Glutamatergic neuron (in vitro differentiated cells): ENCODE measurements around the gene JUP. TPM values are rescaled to one million over a fixed set of nuclear protein-coding genes. Genes with fewer than 3 reads are reported as not detected.

Experiments
- DNase-seq: peaks from one replicate; pipeline ENCODE4 v3.0.0; 2022
- H3K27ac Mint-ChIP-seq: one replicate; pipeline ENCODE4 v1.8.0; 2020; ENCODE audit warnings: mild to moderate bottlenecking, mixed read lengths, inconsistent platforms; ENCODE audit not compliant: unreplicated experiment
- H3K27me3 Mint-ChIP-seq: one replicate; pipeline ENCODE4 v1.8.0; 2020; ENCODE audit warnings: mild to moderate bottlenecking, moderate library complexity, mixed read lengths, inconsistent platforms; ENCODE audit not compliant: unreplicated experiment
- H3K36me3 Mint-ChIP-seq: one replicate; pipeline ENCODE4 v1.8.0; 2020; ENCODE audit warnings: mild to moderate bottlenecking, mixed read lengths, inconsistent platforms; ENCODE audit not compliant: unreplicated experiment
- H3K4me1 Mint-ChIP-seq: one replicate; pipeline ENCODE4 v1.8.0; 2020; ENCODE audit warnings: mild to moderate bottlenecking, low read depth, mixed read lengths, inconsistent platforms; ENCODE audit not compliant: unreplicated experiment
- H3K4me3 Mint-ChIP-seq: one replicate; pipeline ENCODE4 v1.8.0; 2020; ENCODE audit warnings: mild to moderate bottlenecking, mixed read lengths, inconsistent platforms; ENCODE audit not compliant: unreplicated experiment
- H3K9me3 Mint-ChIP-seq: one replicate; pipeline ENCODE4 v1.8.0; 2020; ENCODE audit warnings: mild to moderate bottlenecking, moderate library complexity, mixed read lengths, inconsistent platforms; ENCODE audit not compliant: unreplicated experiment
- total RNA-seq: library from RNA; stranded (reverse); fragmentation: NEBNext Ultra II Directional; extraction: Animal tissue kit (Norgen Biotek cat#: 25700); gene quantifications from one replicate; pipeline ENCODE4 v1.2.1, GENCODE V29; 2021; ENCODE audit not compliant: unreplicated experiment
- TF ChIP-seq, protein P1 (sequence below): fragments of 200-600 bp; sonication (generic); IDR thresholded peaks from one replicate; pipeline ENCODE4 v1.5.0; 2021; ENCODE audit not compliant: partially characterized antibody, unreplicated experiment

Gene JUP
- total RNA-seq, 1 donor from 2014 or later = 252 TPM

- no peak overlapping the region for H3K27ac Mint-ChIP-seq
- peak overlapping the region; percentile 15 for H3K4me3 Mint-ChIP-seq
- peaks cover 5% of the 10 kb centered on the region for H3K4me1 Mint-ChIP-seq
- DNase-seq = no peak
- TF ChIP-seq, protein P1, sequence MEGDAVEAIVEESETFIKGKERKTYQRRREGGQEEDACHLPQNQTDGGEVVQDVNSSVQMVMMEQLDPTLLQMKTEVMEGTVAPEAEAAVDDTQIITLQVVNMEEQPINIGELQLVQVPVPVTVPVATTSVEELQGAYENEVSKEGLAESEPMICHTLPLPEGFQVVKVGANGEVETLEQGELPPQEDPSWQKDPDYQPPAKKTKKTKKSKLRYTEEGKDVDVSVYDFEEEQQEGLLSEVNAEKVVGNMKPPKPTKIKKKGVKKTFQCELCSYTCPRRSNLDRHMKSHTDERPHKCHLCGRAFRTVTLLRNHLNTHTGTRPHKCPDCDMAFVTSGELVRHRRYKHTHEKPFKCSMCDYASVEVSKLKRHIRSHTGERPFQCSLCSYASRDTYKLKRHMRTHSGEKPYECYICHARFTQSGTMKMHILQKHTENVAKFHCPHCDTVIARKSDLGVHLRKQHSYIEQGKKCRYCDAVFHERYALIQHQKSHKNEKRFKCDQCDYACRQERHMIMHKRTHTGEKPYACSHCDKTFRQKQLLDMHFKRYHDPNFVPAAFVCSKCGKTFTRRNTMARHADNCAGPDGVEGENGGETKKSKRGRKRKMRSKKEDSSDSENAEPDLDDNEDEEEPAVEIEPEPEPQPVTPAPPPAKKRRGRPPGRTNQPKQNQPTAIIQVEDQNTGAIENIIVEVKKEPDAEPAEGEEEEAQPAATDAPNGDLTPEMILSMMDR = no peak
- H3K36me3 Mint-ChIP-seq = no peaks in the 10 kb centered on the region
- peaks cover 13% of the 10 kb centered on the region for H3K27me3 Mint-ChIP-seq
- peaks cover 3% of the 10 kb centered on the region for H3K9me3 Mint-ChIP-seq
Measured at GRCh38 chr17:41724476-41725050, 61.9 kb downstream of the JUP start.

DNA sequence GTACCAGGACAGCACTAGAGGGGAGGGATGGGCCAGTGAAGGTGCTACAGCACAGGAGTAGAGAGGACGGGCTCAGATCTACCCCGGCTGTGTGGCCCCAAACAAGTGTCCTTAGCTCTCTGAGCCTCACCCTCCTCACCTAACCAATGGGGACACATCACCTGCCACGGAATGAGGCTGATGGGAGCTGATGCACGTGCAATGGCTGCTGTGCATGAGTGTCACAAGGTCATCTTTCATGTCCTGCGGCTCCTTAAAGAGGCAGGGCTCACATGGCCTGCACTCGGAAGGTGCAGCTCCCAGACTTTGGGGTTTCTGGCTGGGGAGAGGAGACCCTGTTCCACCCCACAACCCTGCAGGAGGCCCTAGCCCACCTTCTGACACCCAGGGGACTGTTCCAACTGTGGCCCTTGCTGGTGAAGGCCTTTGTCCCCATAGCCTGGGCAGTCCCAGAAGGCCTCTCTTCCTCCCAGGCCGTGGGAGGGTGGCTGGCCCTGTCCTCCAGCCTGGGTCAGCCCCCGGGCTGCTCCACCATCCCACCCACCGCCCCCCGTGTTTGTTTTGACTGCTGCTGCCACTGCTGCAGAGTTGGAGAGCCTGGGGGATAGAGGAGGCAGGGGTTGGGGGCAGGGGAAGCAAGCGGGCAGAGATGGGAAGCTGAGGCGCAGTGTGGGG lies 62.6 kb downstream of the JUP start:
- TF ChIP-seq, protein P1 = no peak
- Mint-ChIP-seq H3K27ac (no peak overlapping the region), H3K9me3 (peaks cover 3% of the 10 kb centered on the region), H3K4me1 (peaks cover 5% of the 10 kb centered on the region), H3K27me3 (peaks cover 13% of the 10 kb centered on the region), H3K36me3 (no peaks in the 10 kb centered on the region), H3K4me3 (no peak overlapping the region)
- DNase-seq = no peak

DNA sequence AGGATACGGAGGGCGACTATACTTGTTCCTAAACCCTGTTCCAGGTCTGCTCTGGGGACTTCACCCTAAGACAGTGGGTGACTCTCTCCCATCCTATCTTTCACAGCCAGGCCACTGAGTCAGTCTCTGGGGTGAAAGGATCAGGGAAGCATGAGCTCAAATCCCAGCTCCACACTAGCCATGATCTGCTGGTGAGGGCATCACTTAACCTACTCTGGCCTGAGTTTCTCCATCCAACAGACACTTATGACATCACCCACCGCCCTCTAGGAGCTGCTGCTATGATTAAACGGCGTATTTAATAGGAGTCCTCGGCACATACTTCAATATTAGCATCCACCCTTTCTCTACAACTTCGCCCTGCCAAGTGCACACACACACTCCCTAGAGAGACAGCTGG lies 64.3 kb downstream of the JUP start:
- Mint-ChIP-seq H3K4me1 (no peaks in the 10 kb centered on the region), H3K27me3 (peaks cover 12% of the 10 kb centered on the region), H3K9me3 (peaks cover 3% of the 10 kb centered on the region), H3K4me3 (no peak overlapping the region), H3K27ac (no peak overlapping the region), H3K36me3 (no peaks in the 10 kb centered on the region)
- TF ChIP-seq, protein P1 = no peak
- no peak for DNase-seq

GRCh38 chr17:41718287-41718645 lies 68.2 kb downstream of the JUP start:
- no peak for DNase-seq
- no peaks in the 10 kb centered on the region for H3K36me3 Mint-ChIP-seq
- TF ChIP-seq, protein P1 = no peak
- H3K27me3 Mint-ChIP-seq = peaks cover 4% of the 10 kb centered on the region
- H3K4me1 Mint-ChIP-seq = no peaks in the 10 kb centered on the region
- no peak overlapping the region for H3K4me3 Mint-ChIP-seq
- no peak overlapping the region for H3K27ac Mint-ChIP-seq
- peaks cover 2% of the 10 kb centered on the region for H3K9me3 Mint-ChIP-seq

DNA sequence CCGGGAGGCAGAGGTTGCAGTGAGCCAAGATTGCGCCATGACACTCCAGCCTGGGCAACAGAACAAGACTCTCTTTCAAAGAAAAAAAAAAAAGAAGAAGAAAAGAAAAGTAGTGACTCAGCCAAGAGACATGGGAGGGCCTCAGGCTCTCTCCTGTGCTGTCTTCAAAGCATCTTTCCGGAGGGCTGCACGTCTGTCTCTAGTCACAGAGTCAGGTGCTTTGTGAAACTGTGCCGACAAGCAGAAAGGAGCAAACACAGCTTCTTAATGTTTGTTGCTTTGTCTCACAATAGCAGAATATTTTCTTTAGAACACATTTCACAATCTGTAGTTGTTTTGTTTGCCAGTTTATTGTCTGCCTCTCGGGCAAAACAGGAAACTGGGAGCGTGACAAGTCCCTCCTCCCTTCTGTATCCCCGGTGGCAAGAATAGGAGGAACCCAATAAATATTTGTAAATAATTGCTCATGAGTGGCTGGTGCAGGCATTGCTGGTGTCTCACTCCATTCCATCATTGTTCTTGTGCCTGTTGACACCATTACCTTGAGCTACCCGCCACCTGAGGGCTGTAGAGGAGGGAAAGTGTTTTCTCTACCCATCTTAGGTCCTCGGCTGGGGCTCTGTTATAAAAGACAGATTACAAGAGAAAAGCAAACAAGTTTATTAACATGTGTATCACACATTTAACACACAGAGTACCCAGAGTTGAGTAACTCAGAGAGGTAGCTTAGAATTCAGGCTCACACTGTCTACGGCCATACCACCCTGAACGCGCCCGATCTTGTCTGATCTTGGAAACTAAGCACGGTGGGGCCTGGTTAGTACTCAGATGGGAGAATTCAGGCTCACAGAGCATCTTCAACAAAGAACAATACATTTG lies 68.9 kb downstream of the JUP start:
- Mint-ChIP-seq H3K27ac (no peak overlapping the region), H3K4me1 (no peaks in the 10 kb centered on the region), H3K4me3 (no peak overlapping the region), H3K36me3 (no peaks in the 10 kb centered on the region), H3K27me3 (peaks cover 4% of the 10 kb centered on the region), H3K9me3 (peaks cover 2% of the 10 kb centered on the region)
- TF ChIP-seq, protein P1 = no peak
- no peak for DNase-seq
